ENCODE results near the gene INTS4.
"Not testable (repeated sequence)": the region's sequence is repeated elsewhere in the genome, so short reads cannot be mapped to it uniquely, and the experiment has no call there.

DNA sequence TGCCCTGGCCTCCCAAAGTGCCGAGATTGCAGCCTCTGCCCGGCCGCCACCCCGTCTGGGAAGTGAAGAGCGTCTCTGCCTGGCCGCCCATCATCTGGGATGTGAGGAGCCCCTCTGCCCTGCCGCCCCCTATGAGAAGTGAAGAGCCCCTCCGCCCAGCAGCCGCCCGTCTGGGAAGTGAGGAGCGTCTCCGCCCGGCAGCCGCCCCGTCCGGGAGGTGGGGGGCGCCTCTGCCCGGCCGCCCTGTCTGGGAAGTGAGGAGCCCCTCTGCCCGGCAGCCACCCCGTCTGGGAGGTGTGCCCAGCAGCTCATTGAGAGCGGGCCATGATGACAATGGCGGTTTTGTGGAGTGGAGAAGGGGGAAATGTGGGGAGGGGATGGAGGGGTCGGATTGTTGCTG is 60.9 kb downstream of the INTS4 start:
- TF ChIP-seq POLR2AphosphoS5 (IDR thresholded peaks at IDR 0.05; ENCODE audit: low read depth, low read length); TEAD4 (IDR thresholded peaks at IDR 0.05; ENCODE audit: borderline replicate concordance, insufficient read depth); RXRA (IDR thresholded peaks at IDR 0.05; ENCODE audit: borderline replicate concordance, low read depth); EZH2phosphoT487 (IDR thresholded peaks at IDR 0.05; ENCODE audit: borderline replicate concordance, low read depth); SIN3A (IDR thresholded peaks at IDR 0.05; ENCODE audit: borderline replicate concordance, low read depth, low read length); USF2 (IDR thresholded peaks at IDR 0.05; ENCODE audit: borderline replicate concordance, low read depth, low read length); GABPA (IDR thresholded peaks at IDR 0.05; ENCODE audit: low read depth); REST (IDR thresholded peaks at IDR 0.05; ENCODE audit: low read depth, low read length); FOXJ3 (CRISPR knock-in tag; IDR thresholded peaks at IDR 0.05); JUND (IDR thresholded peaks at IDR 0.05): not testable (repeated sequence)
- TF ChIP-seq, protein P1, sequence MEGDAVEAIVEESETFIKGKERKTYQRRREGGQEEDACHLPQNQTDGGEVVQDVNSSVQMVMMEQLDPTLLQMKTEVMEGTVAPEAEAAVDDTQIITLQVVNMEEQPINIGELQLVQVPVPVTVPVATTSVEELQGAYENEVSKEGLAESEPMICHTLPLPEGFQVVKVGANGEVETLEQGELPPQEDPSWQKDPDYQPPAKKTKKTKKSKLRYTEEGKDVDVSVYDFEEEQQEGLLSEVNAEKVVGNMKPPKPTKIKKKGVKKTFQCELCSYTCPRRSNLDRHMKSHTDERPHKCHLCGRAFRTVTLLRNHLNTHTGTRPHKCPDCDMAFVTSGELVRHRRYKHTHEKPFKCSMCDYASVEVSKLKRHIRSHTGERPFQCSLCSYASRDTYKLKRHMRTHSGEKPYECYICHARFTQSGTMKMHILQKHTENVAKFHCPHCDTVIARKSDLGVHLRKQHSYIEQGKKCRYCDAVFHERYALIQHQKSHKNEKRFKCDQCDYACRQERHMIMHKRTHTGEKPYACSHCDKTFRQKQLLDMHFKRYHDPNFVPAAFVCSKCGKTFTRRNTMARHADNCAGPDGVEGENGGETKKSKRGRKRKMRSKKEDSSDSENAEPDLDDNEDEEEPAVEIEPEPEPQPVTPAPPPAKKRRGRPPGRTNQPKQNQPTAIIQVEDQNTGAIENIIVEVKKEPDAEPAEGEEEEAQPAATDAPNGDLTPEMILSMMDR (IDR thresholded peaks at IDR 0.05) = not testable (repeated sequence)
- TF ChIP-seq, protein P2, sequence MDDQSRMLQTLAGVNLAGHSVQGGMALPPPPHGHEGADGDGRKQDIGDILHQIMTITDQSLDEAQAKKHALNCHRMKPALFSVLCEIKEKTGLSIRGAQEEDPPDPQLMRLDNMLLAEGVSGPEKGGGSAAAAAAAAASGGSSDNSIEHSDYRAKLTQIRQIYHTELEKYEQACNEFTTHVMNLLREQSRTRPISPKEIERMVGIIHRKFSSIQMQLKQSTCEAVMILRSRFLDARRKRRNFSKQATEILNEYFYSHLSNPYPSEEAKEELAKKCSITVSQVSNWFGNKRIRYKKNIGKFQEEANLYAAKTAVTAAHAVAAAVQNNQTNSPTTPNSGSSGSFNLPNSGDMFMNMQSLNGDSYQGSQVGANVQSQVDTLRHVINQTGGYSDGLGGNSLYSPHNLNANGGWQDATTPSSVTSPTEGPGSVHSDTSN (IDR thresholded peaks at IDR 0.05) = not testable (repeated sequence)

Data from SK-N-SH (cell line).